IPS DF 19.7 (cell line): ENCODE measurements around the gene REXO5.

Source experiments
- DNase-seq: peaks from one replicate; pipeline ENCODE4 v3.0.0-alpha.2; 2013; ENCODE audit warnings: low read depth, low spot score

Gene REXO5

GRCh38 chr16:20871941-20872815 lies 65.9 kb downstream of the REXO5 start:
- no peak for DNase-seq

- DNase-seq: no peak
These were observed 67.0 kb downstream of the REXO5 start for GRCh38 chr16:20873331-20873730.

GRCh38 chr16:20874088-20874581 lies 67.8 kb downstream of the REXO5 start:
- DNase-seq: no peak

GRCh38 chr16:20875355-20875650 lies 69.0 kb downstream of the REXO5 start:
- DNase-seq: no peak

GRCh38 chr16:20878682-20879147 lies 72.4 kb downstream of the REXO5 start:
- DNase-seq: no peak

- no peak for DNase-seq
These were observed 73.1 kb downstream of the REXO5 start for GRCh38 chr16:20879175-20880040.

GRCh38 chr16:20880867-20881502 lies 74.7 kb downstream of the REXO5 start:
- DNase-seq: no peak

- no peak for DNase-seq
These were observed 75.2 kb downstream of the REXO5 start for GRCh38 chr16:20881503-20881878.

GRCh38 chr16:20883554-20884239 lies 77.4 kb downstream of the REXO5 start:
- no peak for DNase-seq

GRCh38 chr16:20884240-20884556 lies 77.9 kb downstream of the REXO5 start:
- no peak for DNase-seq

GRCh38 chr16:20886320-20886719 lies 80.0 kb downstream of the REXO5 start:
- no peak for DNase-seq

GRCh38 chr16:20887207-20887606 lies 80.9 kb downstream of the REXO5 start:
- no peak for DNase-seq

- no peak for DNase-seq
These were observed 83.4 kb downstream of the REXO5 start for GRCh38 chr16:20889625-20890275.

- DNase-seq: no peak
These were observed 88.1 kb downstream of the REXO5 start for GRCh38 chr16:20894388-20894787.

GRCh38 chr16:20897253-20897897 lies 91.0 kb downstream of the REXO5 start:
- DNase-seq: no peak

GRCh38 chr16:20897922-20898321 lies 91.6 kb downstream of the REXO5 start:
- no peak for DNase-seq

GRCh38 chr16:20899071-20899470 lies 92.7 kb downstream of the REXO5 start:
- no peak for DNase-seq
